NCI-H1417 (cell line): ENCODE results near the gene CDKN2D.

ENCODE experiments used
- DNase-seq, 3 experiments: peaks; one replicate each; lab custom pipeline; 2025; lab: John Stamatoyannopoulos, UW

The CDKN2D gene

GRCh38 chr19:10568826-10569651 lies at the start of gene CDKN2D:
Gene CDKN2D (minus strand): TSS chr19:10568979. CDS start chr19:10568653, 326 bp downstream.
- peak; percentile 98 to 100 (median 100) for DNase-seq

DNA sequence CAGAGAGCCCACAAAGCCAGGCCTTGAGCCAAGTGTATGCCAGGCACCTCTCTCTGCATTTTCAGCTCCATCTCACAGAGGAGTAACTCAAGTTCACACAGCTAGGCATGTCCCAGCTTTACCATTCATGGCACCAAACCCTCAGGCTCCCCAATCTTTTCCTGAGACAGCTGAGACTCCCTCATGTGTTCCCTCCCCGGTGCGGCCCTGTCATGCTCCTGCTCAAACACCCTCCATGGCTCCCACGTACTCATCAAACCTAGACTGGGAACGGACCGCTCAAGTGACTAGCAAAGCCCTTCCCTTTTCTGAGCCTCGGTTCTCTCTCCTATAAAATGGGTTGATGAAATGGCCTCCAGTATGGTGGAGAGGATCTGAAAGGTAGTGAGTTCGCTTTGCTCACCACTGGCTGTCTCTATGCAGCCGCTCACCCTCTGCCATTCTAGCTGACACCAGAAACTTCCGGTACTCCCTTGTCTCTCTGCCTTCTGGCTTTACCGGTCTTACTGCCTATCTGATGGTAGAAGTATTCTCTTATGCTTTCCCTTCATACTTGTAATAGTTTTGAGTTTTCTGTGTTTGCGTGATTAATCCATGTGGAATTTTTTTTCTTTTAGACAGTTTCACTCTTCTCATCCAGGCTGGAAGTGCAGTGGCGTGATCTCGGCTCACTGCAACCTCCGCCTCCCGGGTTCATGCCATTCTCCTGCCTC lies 48.8 kb upstream of the CDKN2D start:
- DNase-seq, result no peak

DNA sequence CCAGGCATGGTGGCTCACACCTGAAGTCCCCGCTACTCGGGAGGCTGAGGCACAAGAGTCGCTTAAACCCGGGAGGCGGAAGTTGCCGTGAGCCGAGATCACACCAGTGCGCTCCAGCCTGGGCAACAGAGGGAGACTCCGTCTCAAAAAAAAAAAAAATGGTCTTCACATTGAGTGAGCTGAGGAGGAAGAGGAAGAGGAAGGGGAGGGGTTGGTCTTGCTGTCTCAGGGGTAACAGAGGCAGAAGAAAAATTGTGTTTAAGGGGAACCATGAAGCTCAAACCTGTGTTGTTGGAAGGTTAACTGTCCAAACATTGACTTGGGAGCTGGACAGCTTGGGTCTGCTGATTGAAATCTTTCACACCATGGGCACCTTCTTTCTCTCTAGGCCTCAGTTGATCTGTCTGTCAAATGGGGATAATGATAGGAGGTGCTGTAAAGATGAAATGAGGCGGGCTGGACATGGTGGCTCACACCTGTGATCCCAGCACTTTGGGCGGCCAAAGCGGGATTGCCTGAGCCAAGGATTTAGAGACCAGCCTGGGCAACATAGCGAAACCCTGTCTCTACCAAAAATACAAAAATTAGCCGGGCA lies 46.7 kb upstream of the CDKN2D start:
- no peak for DNase-seq

DNA sequence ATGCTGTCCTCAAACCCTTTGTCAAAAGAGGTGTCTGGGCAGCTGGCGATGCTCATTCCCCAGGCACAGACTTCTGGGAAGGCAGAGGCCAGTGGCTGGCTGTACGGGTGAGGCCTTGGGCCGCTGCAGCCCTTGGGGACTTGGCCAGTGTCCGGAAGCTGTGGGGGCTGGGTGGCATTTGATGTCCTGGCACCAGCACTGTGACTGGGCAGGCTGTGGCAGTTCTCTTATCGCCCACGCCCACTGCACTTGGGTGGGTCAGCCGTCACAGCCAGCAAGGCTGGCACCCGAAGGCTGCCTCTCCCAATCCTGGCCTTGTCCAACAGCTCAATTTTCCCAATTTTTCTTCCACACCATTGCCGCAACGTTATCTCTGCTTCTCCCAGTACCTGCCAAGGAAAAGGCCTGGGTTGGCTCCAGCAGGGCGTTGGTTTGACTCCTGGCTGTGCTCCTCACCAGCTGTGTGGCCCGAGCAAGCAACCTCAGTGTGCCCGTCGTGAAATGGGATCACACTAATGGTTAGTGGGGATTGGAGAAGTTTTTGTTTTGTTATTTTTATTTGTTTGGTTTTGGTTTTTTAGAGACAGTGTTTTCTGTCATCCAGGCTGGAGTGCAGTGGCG lies 43.8 kb upstream of the CDKN2D start:
- DNase-seq, result no peak

- DNase-seq, result no peak
These were observed 43.1 kb upstream of the CDKN2D start for GRCh38 chr19:10611907-10612306.

DNA sequence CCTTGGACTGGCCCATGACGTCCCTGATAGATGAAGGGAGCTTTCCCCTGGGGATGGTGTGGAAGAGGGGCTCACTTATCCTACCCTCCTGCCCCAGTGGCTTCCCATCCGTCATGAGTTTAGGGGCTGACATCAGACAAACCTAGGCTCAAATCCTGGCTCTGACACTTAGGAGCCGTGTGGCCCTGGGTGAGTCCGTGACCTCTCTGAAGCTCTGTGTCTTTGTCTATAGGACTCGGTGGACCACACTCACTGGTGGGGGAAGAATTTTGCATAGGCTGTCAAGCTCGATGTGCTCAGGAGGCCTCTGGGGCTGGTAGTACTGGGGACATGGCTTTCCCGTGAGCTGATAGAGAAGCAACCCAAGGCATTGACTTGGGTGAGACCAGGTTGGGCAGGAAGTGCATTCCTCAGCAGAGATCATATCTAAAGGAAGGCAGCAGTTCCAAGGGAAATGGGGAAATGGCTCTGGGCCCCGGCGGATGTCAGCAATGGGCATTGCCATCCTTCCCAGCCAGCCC lies 35.7 kb upstream of the CDKN2D start:
- no peak for DNase-seq

DNA sequence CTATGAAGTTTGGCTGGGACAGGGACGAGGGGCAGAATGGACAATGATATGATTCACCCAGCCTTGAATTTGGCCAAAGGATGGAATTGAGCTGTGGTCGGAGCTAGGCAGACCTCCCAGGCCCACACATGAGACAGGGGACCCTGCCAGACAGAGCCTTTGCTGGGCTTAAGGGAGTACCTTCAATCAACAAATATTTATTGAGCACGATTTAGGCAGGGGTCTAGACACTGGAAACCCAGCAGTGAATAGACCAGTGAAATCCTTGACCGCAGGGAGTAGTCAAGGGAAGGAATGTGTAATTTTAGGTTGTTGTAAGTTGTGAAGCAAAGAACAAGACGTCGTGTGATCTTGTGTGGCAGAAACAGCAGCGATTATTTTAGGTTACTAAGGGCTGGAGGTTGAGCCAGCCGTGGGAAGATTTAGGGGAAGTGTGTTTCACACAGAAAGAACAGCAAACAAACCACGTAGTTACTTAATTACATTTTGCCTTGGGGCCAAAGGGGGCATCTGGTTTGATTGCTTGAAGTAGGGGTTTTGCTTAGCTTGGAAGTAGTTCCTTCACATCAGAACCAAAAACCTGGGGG lies 35.2 kb upstream of the CDKN2D start:
- DNase-seq, result peak in 1 of 3 experiments; percentile 36

DNA sequence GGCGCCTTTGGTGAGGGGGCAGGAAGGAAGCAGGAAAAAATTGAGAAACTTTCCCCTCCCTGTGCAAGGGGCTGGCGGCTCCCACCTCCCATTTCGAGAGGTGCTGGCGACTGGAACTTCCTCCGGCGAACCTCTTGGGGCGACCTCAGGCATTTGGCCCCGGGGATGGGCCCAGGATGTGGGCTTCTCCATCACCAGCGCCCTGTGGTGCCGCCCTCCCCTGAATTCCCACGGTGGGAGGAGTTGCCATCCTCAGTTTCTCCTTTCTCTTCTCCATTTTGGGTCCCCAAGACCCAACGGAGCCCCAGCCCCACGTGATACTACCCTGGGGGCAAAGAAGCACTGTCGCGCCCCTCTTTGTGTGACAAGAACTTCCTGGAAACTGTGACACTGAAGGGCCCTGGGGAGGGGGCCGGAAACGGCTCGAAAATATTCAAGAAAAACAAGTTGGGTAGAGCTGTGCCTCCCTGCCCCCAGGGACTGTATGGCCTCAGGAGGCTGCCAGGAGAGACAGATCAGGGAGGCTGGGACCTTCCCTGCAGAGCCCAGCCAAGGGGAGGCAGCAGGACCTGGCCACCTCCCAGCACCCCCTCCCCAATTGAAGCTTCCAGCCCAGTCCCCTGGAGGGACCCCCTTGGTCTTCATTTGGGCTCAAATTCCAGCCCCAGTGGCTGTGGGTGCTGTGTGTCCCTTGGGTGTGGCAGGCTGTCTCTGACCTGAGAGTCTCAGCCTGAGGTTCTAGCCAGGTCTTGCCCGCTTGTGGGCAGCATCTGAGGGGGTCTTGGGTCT lies 34.5 kb upstream of the CDKN2D start:
- DNase-seq, result no peak

DNA sequence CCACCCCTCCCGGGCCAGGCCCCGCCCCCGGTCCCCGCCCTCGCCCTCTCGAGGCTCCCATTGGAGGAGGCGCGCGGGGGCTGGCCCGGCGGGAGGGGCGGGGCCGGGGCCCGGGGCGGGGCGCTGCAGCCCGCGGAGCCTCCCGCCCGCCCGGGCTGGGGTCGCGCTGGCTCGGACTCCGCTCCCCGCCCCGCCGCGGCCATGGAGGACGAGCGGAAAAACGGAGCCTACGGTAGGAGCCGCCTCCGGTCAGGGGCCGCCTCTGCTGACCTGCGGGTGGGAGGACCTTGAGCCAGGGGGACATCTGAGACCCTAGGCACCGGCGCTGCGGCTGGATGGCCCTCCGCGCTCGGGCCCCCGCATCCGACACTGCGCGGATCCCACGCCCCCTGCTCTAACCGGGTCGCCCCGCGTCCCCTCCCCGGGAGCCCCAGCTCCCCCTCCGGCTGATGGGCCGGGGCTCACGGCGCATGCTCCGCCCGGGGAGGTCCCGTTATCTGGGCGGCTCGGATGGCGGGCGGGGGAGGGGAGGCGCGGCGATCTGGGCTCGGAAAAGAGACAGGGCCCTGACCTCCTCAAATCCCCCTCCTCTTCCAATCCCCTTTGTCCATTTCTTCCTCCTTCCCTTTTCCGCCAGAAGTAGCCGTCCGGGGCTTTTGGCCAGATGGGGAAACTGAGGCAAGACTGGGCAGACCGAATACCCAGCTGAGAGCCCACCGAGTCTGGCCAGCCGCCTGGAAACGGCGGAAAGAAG lies 33.7 kb upstream of the CDKN2D start:
- peak; percentile 56 to 81 (median 76) for DNase-seq

DNA sequence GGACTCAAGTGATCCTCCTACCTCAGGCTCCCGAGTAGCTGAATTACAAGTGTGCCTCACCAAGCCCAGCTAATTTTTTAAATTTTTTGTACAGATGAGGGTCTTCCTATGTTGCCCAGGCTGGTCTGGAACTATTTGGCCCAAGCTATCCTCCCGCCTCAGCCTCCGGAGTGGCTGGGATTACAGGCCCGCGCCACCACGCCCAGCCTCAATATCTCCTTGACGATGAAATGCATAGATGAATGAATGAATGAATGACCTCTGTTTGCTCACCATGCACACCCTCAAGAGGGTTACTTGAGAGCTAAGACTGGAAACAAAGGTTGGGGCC lies 33.2 kb upstream of the CDKN2D start:
- DNase-seq, result no peak

- DNase-seq, result no peak
These were observed 31.4 kb upstream of the CDKN2D start for GRCh38 chr19:10600149-10600548.

GRCh38 chr19:10593820-10594637 lies 25.2 kb upstream of the CDKN2D start:
- no peak for DNase-seq

- no peak for DNase-seq
These were observed 24.4 kb upstream of the CDKN2D start for GRCh38 chr19:10593148-10593547.

GRCh38 chr19:10587839-10588150 lies 19.0 kb upstream of the CDKN2D start:
- no peak for DNase-seq

GRCh38 chr19:10587022-10587838 lies 18.5 kb upstream of the CDKN2D start, which contains the start of gene AP1M2:
Gene AP1M2 (minus strand): TSS chr19:10587312. CDS start chr19:10587231, 81 bp downstream.
- DNase-seq, result peak; percentile 41 to 81 (median 65)

- no peak for DNase-seq
These were observed 17.6 kb upstream of the CDKN2D start for GRCh38 chr19:10586396-10586795.

GRCh38 chr19:10583036-10583776 lies 14.4 kb upstream of the CDKN2D start:
- no peak for DNase-seq

DNA sequence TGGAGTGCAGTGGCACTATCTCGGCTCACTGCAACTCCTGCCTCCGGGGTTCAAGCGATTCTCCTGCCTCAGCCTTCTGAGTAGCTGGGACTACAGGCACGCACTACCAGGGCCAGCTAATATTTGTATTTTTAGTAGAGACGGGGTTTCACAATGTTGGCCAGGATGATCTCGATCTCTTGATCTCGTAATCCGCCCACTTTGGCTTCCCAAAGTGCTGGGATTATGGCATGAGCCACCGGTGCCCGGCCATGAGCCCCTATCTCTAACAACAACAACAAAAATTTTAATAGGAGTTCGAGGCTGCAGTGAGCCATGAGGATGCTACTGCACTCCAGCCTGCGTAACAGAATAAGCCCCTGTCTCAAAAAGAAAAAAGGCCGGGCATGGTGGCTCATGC lies 13.3 kb upstream of the CDKN2D start:
- DNase-seq, result no peak
